Activated CD8-positive, alpha-beta memory T cell treated with anti-CD3 and anti-CD28 coated beads for 48 hours (primary cell): ENCODE data around the gene SCN2B.

ENCODE experiments used
- DNase-seq, 3 experiments: peaks; one replicate each; pipeline ENCODE4 v3.0.0-alpha.2; 2020; ENCODE audit warnings: low read depth in 2 of 3, low spot score in 2 of 3

Gene SCN2B

GRCh38 chr11:118175031-118175992 lies 1.1 kb downstream of the SCN2B start:
- no peak for DNase-seq

- no peak for DNase-seq
Measured at GRCh38 chr11:118174006-118174567, 2.4 kb downstream of the SCN2B start.

GRCh38 chr11:118172356-118172755 lies 4.1 kb downstream of the SCN2B start:
- DNase-seq: no peak

GRCh38 chr11:118171269-118172062 lies 5.0 kb downstream of the SCN2B start:
- peak; percentile 44 to 59 (median 50) for DNase-seq

- DNase-seq: no peak
Measured at GRCh38 chr11:118170882-118171268, 5.6 kb downstream of the SCN2B start.

- no peak for DNase-seq
Measured at GRCh38 chr11:118170231-118170630, 6.2 kb downstream of the SCN2B start.

GRCh38 chr11:118169300-118170140 lies 6.9 kb downstream of the SCN2B start:
- no peak for DNase-seq

- DNase-seq: no peak
Measured at GRCh38 chr11:118168751-118169150, 7.7 kb downstream of the SCN2B start.

GRCh38 chr11:118168316-118168715 lies 8.1 kb downstream of the SCN2B start:
- DNase-seq: no peak

GRCh38 chr11:118167906-118168305 lies 8.5 kb downstream of the SCN2B start:
- no peak for DNase-seq

- DNase-seq: no peak
Measured at GRCh38 chr11:118167253-118167652, 9.2 kb downstream of the SCN2B start.

GRCh38 chr11:118166641-118167040 lies 9.8 kb downstream of the SCN2B start:
- DNase-seq: no peak

- no peak for DNase-seq
Measured at GRCh38 chr11:118164885-118165284, 11.6 kb downstream of the SCN2B start.

GRCh38 chr11:118163494-118163893 lies 12.9 kb downstream of the SCN2B start:
- no peak for DNase-seq

- no peak for DNase-seq
Measured at GRCh38 chr11:118162846-118163245, 13.6 kb downstream of the SCN2B start.

- DNase-seq: no peak
Measured at GRCh38 chr11:118161786-118162185, 14.7 kb downstream of the SCN2B start.

- no peak for DNase-seq
Measured at GRCh38 chr11:118157186-118157895, 19.1 kb downstream of the SCN2B start.

GRCh38 chr11:118156531-118157185 lies 19.8 kb downstream of the SCN2B start:
- no peak for DNase-seq

- no peak for DNase-seq
Measured at GRCh38 chr11:118155776-118156530, 20.5 kb downstream of the SCN2B start.
